Smooth muscle cell (in vitro differentiated cells): ENCODE measurements around the gene RWDD4. TPM values are rescaled to one million over a fixed set of nuclear protein-coding genes. Genes with fewer than 3 reads are reported as not detected.
A peak's percentile ranks its signal among the peaks of the same experiment; 100 is the strongest.

ENCODE experiments used
- DNase-seq: peaks from one replicate; lab custom pipeline; 2025; ENCODE audit not compliant: unreplicated experiment; lab: John Stamatoyannopoulos, UW
- H2AFZ ChIP-seq: fragments of 200-600 bp; sonication (generic); 2 replicates; pipeline ENCODE4 v1.6.0; 2016; ENCODE audit warnings: antibody characterized with exemption, low read depth, mild to moderate bottlenecking
- H3F3A ChIP-seq: fragments of 200-600 bp; sonication (generic); 2 replicates; pipeline ENCODE4 v1.6.0; 2017; ENCODE audit warnings: antibody characterized with exemption, low read depth
- H3K27ac ChIP-seq: fragments of 200-600 bp; sonication (generic); 2 replicates; pipeline ENCODE4 v1.5.1; 2016; ENCODE audit warnings: low read depth, mild to moderate bottlenecking
- H3K27me3 ChIP-seq: fragments of 200-600 bp; sonication (generic); 2 replicates; pipeline ENCODE4 v1.6.1; 2016; ENCODE audit warnings: low read depth, mild to moderate bottlenecking
- H3K36me3 ChIP-seq: fragments of 200-600 bp; sonication (generic); 2 replicates; pipeline ENCODE4 v1.5.1; 2016; ENCODE audit warnings: low read depth
- H3K4me1 ChIP-seq: fragments of 200-600 bp; sonication (generic); 2 replicates; pipeline ENCODE4 v1.5.1; 2016; ENCODE audit warnings: low read depth
- H3K4me2 ChIP-seq: fragments of 200-600 bp; sonication (generic); 2 replicates; pipeline ENCODE4 v1.6.0; 2016; ENCODE audit warnings: mild to moderate bottlenecking
- H3K4me3 ChIP-seq: fragments of 200-600 bp; sonication (generic); 2 replicates; pipeline ENCODE4 v1.5.1; 2016; ENCODE audit warnings: mild to moderate bottlenecking
- H3K79me2 ChIP-seq: fragments of 200-600 bp; sonication (generic); 2 replicates; pipeline ENCODE4 v1.6.0; 2016; ENCODE audit warnings: low read depth, mild to moderate bottlenecking
- H3K9ac ChIP-seq: fragments of 200-600 bp; sonication (generic); 2 replicates; pipeline ENCODE4 v1.6.0; 2016; ENCODE audit warnings: low read depth
- H3K9me3 ChIP-seq: fragments of 200-600 bp; sonication (generic); replicated peaks from 2 replicates; pipeline ENCODE4 v1.5.1; 2016; ENCODE audit warnings: low read depth
- H4K20me1 ChIP-seq: fragments of 200-600 bp; sonication (generic); 2 replicates; pipeline ENCODE4 v1.6.0; 2016; ENCODE audit warnings: low read depth
- WGBS: methylation state at CpG from one replicate; pipeline ENCODE4 v1.1.7; 2016; ENCODE audit warnings: low lambda C conversion rate; 5-methylcytosine and 5-hydroxymethylcytosine counted together
- polyA plus RNA-seq: library from polyadenylated mRNA; unstranded; fragments of >200 nt; fragmentation: Nextera tagmentation; extraction: Ambion mirVana; gene quantifications from 2 replicates; pipeline ENCODE4 v1.2.1, GENCODE V29; 2016
- total RNA-seq: library from RNA; depleted of rRNA; stranded (reverse); fragments of >200 nt; gene quantifications from 2 replicates; pipeline ENCODE4 v1.2.3, GENCODE V29; 2014
- TF ChIP-seq, protein P1 (sequence below): fragments of 200-600 bp; sonication (generic); IDR thresholded peaks from 2 replicates; pipeline ENCODE4 v1.5.1; 2017; ENCODE audit warnings: borderline replicate concordance, mild to moderate bottlenecking, antibody characterized with exemption; ENCODE audit not compliant: insufficient read depth, poor library complexity, severe bottlenecking

Gene RWDD4
- total and polyA plus RNA-seq, 2 experiments from 2014 or later = 20.0 to 25.1 TPM

DNA sequence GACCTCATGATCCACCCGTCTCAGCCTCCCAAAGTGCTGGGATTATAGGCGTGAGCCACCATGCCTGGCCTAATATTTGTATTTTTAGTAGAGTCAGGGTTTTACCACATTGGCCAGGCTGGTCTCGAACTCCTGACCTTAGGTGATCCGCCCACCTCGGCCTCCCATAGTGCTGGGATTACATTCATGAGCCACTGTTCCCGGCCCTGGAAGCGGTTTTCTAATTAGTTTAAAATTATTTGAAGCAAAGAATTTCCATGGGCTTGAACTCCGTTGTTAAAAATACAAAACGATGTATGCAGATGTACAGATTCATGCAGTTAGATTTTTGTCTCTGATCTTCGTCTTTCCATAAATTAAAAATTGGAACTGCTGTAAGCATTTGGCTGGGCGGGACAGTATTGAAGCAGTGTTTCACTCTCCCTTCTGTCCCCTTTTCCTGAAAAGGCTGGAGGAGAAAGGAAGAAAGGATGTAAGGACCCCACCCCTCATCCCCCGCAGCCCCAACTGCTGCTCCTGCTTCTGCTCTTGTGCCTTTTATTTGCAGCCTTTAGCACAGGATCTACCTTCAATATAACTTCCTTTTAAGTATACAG is 12.1 kb upstream of the RWDD4 start:
- WGBS = 84% methylated on average over 12 of the region's 12 CpGs
- Histone ChIP-seq H3K4me3 (no peak overlapping the region), H4K20me1 (peaks cover 6% of the 10 kb centered on the region), H3K4me2 (no peak overlapping the region), H2AFZ (no peak overlapping the region), H3K27ac (no peak overlapping the region), H3K36me3 (peaks cover 31% of the 10 kb centered on the region), H3K9me3 (no peaks in the 10 kb centered on the region), H3F3A (no peaks in the 10 kb centered on the region), H3K9ac (no peak overlapping the region), H3K79me2 (no peaks in the 10 kb centered on the region), H3K27me3 (no peaks in the 10 kb centered on the region), H3K4me1 (no peaks in the 10 kb centered on the region)
- DNase-seq = no peak
- TF ChIP-seq, protein P1, sequence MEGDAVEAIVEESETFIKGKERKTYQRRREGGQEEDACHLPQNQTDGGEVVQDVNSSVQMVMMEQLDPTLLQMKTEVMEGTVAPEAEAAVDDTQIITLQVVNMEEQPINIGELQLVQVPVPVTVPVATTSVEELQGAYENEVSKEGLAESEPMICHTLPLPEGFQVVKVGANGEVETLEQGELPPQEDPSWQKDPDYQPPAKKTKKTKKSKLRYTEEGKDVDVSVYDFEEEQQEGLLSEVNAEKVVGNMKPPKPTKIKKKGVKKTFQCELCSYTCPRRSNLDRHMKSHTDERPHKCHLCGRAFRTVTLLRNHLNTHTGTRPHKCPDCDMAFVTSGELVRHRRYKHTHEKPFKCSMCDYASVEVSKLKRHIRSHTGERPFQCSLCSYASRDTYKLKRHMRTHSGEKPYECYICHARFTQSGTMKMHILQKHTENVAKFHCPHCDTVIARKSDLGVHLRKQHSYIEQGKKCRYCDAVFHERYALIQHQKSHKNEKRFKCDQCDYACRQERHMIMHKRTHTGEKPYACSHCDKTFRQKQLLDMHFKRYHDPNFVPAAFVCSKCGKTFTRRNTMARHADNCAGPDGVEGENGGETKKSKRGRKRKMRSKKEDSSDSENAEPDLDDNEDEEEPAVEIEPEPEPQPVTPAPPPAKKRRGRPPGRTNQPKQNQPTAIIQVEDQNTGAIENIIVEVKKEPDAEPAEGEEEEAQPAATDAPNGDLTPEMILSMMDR = no peak

DNA sequence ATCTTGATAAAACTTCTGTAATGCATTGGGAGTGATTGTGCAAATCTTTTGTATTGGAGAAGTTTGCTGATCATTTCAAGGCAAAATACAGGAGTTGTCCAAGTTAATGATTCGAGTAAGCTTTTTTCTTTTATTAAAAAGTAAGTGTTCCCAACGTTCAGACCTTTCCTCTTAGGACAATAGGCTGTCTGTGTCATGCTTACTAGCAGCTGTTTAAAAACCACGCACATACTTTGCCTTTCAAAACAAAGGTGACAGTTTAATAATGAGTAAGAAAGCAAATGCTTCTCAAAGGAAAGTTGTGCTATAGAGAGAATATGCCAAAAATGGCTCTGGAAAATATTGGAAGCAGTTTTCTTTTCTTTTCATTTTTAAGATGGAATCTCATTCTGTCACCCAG is 11.3 kb upstream of the RWDD4 start:
- H3K79me2 ChIP-seq = no peaks in the 10 kb centered on the region
- no peaks in the 10 kb centered on the region for H3F3A ChIP-seq
- no peak overlapping the region for H3K4me3 ChIP-seq
- H3K36me3 ChIP-seq = peaks cover 35% of the 10 kb centered on the region
- no peak overlapping the region for H3K27ac ChIP-seq
- DNase-seq = no peak
- H3K9me3 ChIP-seq = no peaks in the 10 kb centered on the region
- no peaks in the 10 kb centered on the region for H3K4me1 ChIP-seq
- no peak overlapping the region for H2AFZ ChIP-seq
- H4K20me1 ChIP-seq = peaks cover 8% of the 10 kb centered on the region
- H3K9ac ChIP-seq = no peak overlapping the region
- no peaks in the 10 kb centered on the region for H3K27me3 ChIP-seq
- H3K4me2 ChIP-seq = no peak overlapping the region
- WGBS = 90% methylated on average over 3 of the region's 3 CpGs
- TF ChIP-seq, protein P1 = no peak

DNA sequence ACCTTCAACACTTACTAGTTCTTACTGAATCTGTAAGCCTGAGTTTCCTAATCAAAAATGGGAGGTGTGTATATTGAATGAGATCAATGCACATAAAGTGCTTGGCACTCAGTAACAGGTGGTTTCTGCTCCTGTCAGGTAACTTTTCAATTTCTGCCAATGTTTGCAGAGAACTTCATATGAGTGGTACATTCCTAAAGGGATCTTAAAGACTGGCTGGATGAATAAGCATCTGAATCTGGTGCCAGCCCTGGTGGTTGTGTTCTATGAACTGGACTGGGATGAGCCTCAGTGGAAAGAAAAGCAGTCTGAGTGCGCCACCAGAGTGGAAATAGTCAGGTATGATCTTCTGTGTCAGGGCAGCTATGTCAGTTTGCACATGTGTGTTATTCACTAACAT is 7.1 kb upstream of the RWDD4 start:
- no peaks in the 10 kb centered on the region for H3F3A ChIP-seq
- 92% methylated on average over 1 of the region's 1 CpG for WGBS
- TF ChIP-seq, protein P1 = no peak
- no peak overlapping the region for H3K4me2 ChIP-seq
- H4K20me1 ChIP-seq = peaks cover 25% of the 10 kb centered on the region
- no peak for DNase-seq
- peaks cover 25% of the 10 kb centered on the region for H3K36me3 ChIP-seq
- no peak overlapping the region for H2AFZ ChIP-seq
- H3K4me1 ChIP-seq = no peaks in the 10 kb centered on the region
- H3K9me3 ChIP-seq = no peaks in the 10 kb centered on the region
- H3K27me3 ChIP-seq = no peaks in the 10 kb centered on the region
- peaks cover 23% of the 10 kb centered on the region for H3K79me2 ChIP-seq
- H3K27ac ChIP-seq = no peak overlapping the region
- no peak overlapping the region for H3K4me3 ChIP-seq
- no peak overlapping the region for H3K9ac ChIP-seq

DNA sequence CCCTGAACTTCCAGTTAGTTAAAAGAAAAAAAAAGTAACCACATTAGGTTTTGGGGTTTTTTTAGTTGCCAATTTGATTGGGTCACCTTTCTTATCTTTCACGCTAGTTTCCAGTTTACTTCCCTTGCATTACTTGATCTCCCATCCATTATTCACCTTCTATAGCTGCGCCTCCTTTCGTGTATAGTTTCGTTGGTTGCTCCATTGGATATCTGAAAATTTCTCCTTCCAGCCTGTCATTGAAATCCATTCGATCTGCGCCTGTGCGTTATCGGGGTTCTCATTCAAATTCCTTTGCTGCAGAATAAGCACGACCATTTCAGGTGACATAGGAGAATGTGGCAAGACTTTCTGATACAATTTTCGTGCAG is 872 bp upstream of the RWDD4 start:
- H3K79me2 ChIP-seq = peaks cover 63% of the 10 kb centered on the region
- H3K27ac ChIP-seq = peak overlapping the region; percentile 81
- no peak for DNase-seq
- peak overlapping the region; percentile 85 for H2AFZ ChIP-seq
- peaks cover 17% of the 10 kb centered on the region for H4K20me1 ChIP-seq
- peak overlapping the region; percentile 88 for H3K9ac ChIP-seq
- TF ChIP-seq, protein P1 = no peak
- H3K27me3 ChIP-seq = no peaks in the 10 kb centered on the region
- H3K9me3 ChIP-seq = no peaks in the 10 kb centered on the region
- no peaks in the 10 kb centered on the region for H3K36me3 ChIP-seq
- no peaks in the 10 kb centered on the region for H3F3A ChIP-seq
- H3K4me2 ChIP-seq = peak overlapping the region; percentile 96
- H3K4me1 ChIP-seq = peaks cover 15% of the 10 kb centered on the region
- peak overlapping the region; percentile 86 for H3K4me3 ChIP-seq
- 20% methylated on average over 10 of the region's 10 CpGs for WGBS
